Esophagus squamous epithelium (tissue), 4 donors: ENCODE results near the gene KRTAP5-5.

Experiments
- POLR2A ChIP-seq, 4 donors: fragments of 450-650 bp; IDR thresholded peaks; one replicate each; pipeline ENCODE4 v1.6.1; 2017; ENCODE audit warnings: antibody characterized with exemption in 4 of 4, mild to moderate bottlenecking in 4 of 4, moderate library complexity in 3 of 4
- TF ChIP-seq, protein P1 (sequence below), 6 experiments: fragments of 450-650 bp in 4 of 6; fragments of 200-600 bp in 2 of 6; sonication (generic) in 2 of 6; IDR thresholded peaks; one replicate each; pipeline ENCODE4 v1.5.1; 2016 to 2019; ENCODE audit warnings: antibody characterized with exemption in 6 of 6, mild to moderate bottlenecking in 4 of 6, moderate library complexity in 4 of 6

DNA sequence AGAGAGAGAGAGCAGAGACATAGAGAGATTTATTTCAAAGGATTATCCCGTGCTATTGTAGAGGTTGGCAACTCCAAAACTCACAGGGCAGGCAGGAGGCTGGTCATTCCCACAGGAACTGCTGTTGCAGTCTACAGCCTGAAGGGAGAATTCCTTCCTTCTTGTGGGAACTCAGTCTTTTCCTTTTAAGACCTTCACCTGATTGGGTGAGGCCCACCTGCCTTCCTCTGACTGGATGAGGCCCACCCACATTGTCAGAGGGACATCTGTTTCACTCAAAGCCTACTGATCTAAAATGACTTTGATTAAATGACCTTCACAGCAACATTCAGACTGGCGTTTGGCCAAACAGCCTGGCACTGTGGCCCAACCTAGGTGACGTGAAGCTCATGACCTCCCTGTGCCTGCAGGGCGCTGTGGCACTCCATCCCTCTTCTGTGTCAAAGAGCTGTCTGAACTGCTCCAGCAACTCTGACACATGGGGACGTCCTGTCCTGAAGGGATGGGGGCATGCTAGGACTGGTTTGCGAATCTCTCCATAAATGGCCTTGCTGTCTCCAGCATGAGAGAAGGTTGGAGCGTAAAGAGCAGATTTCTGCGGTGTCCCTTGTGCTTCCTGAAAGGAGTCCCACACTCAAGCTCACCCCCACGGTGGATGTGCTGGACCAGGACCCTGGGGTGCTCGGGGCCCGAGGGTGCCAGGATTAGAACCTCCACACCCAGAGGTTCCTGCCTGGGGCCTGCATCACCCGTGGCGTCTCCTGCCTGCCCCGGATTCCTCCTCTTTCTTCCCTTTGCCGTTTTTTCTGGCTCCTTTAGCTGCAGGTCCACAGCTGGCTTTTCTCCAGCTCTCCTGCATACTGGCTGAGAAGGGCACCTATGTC lies 20.7 kb downstream of the KRTAP5-5 start:
- TF ChIP-seq, protein P1, sequence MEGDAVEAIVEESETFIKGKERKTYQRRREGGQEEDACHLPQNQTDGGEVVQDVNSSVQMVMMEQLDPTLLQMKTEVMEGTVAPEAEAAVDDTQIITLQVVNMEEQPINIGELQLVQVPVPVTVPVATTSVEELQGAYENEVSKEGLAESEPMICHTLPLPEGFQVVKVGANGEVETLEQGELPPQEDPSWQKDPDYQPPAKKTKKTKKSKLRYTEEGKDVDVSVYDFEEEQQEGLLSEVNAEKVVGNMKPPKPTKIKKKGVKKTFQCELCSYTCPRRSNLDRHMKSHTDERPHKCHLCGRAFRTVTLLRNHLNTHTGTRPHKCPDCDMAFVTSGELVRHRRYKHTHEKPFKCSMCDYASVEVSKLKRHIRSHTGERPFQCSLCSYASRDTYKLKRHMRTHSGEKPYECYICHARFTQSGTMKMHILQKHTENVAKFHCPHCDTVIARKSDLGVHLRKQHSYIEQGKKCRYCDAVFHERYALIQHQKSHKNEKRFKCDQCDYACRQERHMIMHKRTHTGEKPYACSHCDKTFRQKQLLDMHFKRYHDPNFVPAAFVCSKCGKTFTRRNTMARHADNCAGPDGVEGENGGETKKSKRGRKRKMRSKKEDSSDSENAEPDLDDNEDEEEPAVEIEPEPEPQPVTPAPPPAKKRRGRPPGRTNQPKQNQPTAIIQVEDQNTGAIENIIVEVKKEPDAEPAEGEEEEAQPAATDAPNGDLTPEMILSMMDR (IDR thresholded peaks at IDR 0.05), result no peak
- TF ChIP-seq POLR2A (IDR thresholded peaks at IDR 0.05), result no peak
